Tibial nerve (tissue), 4 donors: Measurements from ENCODE around the gene DEGS2.
"Not testable (repeated sequence)": the region's sequence is repeated elsewhere in the genome, so short reads cannot be mapped to it uniquely, and the experiment has no call there.

Source experiments
- EP300 ChIP-seq, 2 donors: sonication (generic); formaldehyde crosslinking; IDR thresholded peaks; one replicate each; pipeline ENCODE4 v1.6.1; 2017; ENCODE audit warnings: antibody characterized with exemption in 2 of 2, mild to moderate bottlenecking in 1 of 2
- POLR2A ChIP-seq, 2 donors: fragments of 450-650 bp; IDR thresholded peaks; one replicate each; pipeline ENCODE4 v1.6.1; 2017; ENCODE audit warnings: antibody characterized with exemption in 2 of 2, mild to moderate bottlenecking in 2 of 2, moderate library complexity in 2 of 2
- TF ChIP-seq, protein P1 (sequence below), 5 experiments: fragments of 200-600 bp in 3 of 5; fragments of 450-650 bp in 2 of 5; sonication (generic) in 3 of 5; IDR thresholded peaks; one replicate each; pipeline ENCODE4 v1.5.1; 2016 to 2019; ENCODE audit warnings: antibody characterized with exemption in 5 of 5, mild to moderate bottlenecking in 3 of 5, moderate library complexity in 2 of 5

GRCh38 chr14:100181876-100182551, 22.6 kb upstream of the DEGS2 start:
- TF ChIP-seq, protein P1, sequence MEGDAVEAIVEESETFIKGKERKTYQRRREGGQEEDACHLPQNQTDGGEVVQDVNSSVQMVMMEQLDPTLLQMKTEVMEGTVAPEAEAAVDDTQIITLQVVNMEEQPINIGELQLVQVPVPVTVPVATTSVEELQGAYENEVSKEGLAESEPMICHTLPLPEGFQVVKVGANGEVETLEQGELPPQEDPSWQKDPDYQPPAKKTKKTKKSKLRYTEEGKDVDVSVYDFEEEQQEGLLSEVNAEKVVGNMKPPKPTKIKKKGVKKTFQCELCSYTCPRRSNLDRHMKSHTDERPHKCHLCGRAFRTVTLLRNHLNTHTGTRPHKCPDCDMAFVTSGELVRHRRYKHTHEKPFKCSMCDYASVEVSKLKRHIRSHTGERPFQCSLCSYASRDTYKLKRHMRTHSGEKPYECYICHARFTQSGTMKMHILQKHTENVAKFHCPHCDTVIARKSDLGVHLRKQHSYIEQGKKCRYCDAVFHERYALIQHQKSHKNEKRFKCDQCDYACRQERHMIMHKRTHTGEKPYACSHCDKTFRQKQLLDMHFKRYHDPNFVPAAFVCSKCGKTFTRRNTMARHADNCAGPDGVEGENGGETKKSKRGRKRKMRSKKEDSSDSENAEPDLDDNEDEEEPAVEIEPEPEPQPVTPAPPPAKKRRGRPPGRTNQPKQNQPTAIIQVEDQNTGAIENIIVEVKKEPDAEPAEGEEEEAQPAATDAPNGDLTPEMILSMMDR (IDR thresholded peaks at IDR 0.05): not testable (repeated sequence)
- not testable (repeated sequence) for TF ChIP-seq POLR2A, EP300 (IDR thresholded peaks at IDR 0.05)
